Kasumi-1 (cell line): ENCODE measurements around the gene OTOGL.
"Not testable (repeated sequence)": the region's sequence is repeated elsewhere in the genome, so short reads cannot be mapped to it uniquely, and the experiment has no call there.

Experiments used
- DNase-seq, 2 experiments: peaks; one replicate each; lab custom pipeline; 2025; lab: John Stamatoyannopoulos, UW

Gene OTOGL

DNA sequence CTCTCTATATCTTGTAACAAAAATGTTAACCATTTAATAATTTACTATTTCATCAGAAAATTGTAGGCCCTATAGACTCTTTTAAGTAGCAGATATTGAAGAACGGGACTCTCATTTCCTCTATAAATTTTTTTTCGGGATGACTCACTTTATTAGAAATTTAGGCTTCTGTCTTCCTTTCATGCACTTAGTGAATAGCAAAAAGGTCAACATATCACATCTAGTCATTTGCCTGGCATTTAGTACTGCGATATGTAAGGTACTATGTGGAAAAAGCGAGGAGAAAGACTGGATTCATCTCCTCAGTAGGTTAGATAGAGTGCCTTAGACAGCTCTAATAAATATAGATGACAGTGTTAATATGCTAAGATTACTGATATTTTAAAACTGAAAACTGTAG is 178.4 kb downstream of the OTOGL start:
- DNase-seq, result no peak

DNA sequence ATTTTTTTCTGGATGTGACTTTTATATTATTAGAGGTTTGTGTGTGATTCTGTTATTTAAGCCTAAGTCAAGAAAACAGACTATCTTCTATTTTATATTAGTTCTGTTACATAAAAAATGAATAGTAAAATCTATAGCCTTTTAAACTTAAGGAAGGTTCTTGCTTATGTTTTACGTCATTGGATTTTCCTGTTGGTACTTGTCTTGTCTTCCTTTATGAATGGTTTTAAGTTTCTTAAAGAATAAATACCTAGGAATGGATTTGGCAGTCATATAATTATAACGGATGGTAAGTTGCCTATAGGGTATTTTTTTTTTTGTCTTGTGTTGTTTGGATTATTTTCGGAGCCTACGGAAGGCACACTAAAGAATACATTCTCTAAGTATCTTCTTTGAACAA is 182.9 kb downstream of the OTOGL start:
- DNase-seq, result no peak

DNA sequence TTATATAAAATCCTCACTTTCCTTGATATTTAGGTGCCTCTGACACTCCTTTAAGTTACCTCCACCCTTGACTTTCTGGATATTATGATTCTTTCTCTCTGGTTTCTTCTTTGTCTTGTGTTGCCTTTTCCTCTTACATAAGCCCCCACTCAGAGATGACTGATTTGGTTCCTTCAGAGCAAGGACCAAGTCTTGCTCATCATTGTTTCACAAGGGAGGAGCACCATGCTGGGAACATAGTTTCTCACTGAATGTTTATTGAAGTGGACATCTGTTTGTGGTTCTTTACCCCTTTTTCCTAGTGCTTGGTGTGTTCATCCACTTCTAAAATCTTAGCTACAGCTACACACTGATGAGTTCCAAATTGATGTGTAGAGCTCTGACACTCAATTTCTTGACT is 183.4 kb downstream of the OTOGL start:
- DNase-seq, result no peak

DNA sequence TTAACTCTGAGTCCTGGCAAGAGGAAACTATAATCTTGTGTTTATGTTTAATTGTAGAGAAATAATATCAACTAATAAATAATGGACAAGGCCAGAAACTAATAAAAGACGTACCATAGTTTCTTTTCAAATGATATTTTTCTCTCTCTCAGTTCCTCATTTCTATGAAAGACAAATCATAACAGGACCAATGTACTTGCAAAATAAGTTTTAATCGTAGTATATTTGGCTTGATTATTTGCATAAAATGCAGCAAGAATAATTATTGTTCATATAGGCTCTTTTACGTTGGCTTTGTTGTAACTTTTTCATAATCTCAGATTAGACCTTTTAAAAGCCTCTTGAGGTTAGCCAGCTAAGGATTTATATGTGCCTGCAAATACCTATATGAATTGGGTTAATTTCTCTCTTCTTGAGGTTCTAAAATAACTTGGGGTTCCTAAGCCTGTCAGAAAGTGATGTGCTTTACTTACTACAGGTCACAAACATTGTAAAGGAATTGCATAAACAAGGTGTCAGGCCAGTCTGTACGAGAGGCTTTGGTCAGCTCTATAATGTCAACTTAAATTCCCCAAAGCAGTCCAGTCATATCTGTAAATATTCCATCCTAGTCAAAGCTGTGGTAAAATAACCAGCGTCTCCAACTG is 191.9 kb downstream of the OTOGL start:
- no peak for DNase-seq

DNA sequence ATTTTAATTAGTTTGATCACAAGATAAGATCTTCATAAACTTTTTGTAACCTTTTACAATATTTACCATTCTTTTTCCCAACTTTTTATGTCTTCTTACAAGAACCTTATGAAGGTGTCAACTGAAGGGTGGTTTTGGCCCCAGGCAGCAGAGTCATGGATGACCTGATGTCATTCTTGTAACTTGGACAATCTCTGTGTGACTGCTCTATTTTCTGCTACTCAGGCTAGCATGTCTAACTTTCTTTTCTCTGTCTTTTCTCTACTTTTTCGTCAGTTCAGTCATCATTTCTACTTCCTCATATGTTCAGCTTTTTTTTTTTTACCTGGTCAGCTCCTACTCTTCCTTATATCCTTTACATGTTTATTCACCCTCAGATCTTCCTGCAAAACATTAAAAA is 194.0 kb downstream of the OTOGL start:
- DNase-seq, result no peak

DNA sequence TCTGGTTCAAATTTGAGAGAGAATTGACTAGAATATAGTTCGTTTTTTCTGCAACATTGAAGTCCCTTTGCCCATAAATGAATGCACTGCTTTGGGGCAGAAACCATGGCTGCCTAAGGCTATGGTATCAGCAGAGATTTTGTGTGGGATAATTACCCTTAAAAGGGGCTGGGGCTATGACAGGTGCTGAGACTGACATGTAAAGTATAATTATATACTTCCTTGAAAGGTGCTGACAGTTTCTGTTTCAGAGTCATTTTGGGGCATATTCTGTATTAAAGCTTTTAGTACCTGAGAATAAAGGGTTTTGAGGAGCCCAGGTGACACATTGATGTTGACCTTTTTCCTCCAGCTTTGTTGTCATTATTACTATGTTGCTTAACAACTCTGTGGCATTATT is 194.4 kb downstream of the OTOGL start:
- no peak for DNase-seq

DNA sequence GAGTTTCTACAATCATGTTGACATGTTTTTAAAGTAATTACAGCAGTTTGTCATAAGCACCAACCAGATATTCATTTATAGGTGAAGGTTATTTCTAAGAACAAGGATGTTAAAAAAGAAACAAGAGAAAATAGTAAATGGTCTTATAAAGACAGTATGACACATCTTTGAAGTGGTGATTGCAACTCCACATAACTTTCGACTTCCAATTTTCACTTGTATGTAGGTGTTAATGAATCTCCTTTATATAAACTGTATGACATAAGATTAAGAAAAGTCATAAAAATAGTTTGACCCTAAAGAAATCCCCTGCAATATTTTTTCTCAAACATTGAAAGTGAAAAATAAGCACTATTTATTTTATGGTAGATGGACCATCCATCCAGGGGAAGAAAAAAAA is 199.9 kb downstream of the OTOGL start:
- no peak for DNase-seq

DNA sequence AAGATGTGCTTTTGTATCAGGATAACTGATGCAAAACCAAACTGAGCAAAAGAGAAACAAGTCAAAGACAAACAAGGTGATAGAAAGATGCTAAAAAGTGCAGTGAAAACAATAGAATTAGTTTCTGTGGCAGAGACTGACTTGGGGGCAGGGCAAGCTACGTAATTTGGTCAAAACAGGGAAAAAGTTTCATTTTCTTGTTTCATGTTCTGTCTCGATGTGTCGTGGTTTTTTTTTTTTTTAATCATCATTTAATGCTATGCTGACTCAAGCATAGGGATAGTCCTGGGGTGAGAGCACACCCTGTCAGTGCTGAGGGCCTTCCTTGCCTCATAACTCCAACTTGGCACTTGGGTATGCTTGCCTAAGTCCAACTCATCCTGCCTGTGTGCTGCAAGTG is 200.6 kb downstream of the OTOGL start:
- no peak for DNase-seq

DNA sequence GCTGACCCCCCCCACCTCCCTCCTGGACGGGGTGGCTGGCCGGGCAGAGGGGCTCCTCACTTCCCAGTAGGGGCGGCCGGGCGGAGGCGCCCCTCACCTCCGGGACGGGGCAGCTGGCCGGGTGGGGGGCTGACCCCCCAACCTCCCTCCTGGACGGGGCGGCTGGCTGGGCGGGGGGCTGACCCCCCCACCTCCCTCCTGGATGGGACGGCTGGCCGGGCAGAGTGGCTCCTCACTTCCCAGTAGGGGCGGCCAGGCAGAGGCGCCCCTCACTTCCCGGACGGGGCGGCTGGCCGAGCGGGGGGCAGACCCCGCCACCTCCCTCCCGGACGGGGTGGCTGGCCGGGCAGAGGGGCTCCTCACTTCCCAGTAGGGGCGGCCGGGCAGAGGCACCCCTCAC is 208.1 kb downstream of the OTOGL start:
- DNase-seq, result not testable (repeated sequence)

DNA sequence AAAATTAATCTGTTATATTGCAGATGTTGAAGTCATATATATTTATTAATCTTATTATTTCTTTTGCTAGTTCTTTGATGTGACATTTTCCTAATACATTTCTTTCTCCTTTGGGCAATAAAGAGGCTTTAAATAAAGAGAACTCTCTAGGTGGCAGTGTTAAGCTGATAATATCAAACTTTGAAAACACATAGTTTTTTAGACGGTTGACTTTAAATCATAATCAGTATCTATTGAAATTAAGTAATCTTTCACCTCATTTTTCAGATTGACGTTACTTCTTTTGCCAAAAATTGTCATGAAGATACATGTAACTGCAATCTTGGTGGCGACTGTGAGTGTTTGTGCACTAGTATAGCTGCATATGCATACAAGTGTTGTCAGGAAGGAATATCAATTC is 213.9 kb downstream of the OTOGL start:
- no peak for DNase-seq

DNA sequence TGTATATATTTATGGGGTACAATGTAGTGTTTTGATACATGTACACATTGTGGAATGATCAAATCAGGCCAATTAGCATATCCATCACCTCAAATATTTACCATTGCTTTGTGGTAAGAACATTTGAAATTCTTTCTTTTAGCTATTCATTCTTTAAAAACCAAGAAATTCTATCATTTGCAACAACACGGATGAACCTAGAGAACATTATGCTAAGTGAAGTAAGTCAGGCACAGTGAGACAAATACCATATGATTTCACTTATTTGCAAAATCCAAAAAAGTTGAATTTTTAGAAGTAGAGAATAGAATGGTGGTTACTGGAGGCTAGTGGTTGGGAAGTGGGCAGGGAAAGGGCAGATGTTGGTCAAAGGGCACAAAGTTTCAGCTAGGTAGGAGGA is 215.4 kb downstream of the OTOGL start:
- DNase-seq, result no peak

DNA sequence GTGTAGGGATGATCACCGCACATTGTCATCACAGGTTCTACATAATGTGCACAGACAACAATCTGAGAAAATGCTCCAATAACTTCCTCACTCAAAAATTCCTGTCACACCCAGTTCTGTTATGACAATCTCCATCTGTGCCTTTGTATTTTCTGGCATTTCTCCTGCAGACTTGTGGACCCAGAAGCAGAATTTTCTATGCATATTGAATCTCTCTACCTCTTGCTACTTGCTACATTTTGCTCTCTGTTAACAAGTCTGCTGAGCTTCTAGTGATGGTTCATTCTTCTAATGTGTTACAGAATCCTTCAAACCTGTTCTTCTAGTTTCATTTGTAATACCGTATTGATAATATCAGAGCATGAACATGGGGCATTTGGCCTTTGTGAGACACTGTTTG is 216.9 kb downstream of the OTOGL start:
- DNase-seq, result no peak

DNA sequence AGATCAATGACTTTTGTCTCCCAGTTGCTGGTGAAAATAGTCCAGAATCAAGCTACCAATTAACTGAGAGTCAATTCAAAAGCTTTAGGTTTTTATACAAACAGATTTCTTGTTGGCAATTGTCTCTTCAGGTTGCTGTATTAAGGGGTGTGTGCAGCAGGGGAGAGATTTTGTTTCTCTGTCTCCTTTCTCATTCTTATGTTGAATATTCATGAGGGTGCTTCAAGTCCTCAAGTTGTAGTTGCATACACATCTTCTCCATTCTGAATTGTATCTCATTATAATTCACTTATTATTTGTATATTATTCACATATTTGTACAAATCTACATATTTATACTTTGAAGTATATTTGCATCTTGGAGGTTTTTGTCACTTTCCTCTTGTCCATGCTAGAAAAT is 218.0 kb downstream of the OTOGL start:
- DNase-seq, result no peak

DNA sequence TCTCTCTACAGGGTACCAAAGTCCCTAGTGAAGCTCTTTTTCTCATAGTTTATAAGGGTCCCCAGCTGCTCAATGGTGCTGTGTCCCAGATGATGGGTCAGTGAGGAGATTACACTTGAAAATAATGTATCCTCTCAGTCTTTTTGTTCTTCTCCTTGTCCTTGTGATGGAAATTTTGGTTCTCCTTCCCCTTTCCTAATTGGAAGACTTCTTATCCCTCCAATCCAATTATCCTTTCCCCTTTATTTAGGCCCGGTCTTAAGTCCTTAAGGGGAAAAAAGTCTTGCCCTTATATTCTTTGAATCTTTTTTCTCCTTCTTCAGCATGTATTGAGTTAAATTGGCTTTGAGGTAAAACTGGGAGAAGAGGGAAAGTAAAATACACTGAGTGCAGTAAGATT is 218.6 kb downstream of the OTOGL start:
- DNase-seq, result no peak

DNA sequence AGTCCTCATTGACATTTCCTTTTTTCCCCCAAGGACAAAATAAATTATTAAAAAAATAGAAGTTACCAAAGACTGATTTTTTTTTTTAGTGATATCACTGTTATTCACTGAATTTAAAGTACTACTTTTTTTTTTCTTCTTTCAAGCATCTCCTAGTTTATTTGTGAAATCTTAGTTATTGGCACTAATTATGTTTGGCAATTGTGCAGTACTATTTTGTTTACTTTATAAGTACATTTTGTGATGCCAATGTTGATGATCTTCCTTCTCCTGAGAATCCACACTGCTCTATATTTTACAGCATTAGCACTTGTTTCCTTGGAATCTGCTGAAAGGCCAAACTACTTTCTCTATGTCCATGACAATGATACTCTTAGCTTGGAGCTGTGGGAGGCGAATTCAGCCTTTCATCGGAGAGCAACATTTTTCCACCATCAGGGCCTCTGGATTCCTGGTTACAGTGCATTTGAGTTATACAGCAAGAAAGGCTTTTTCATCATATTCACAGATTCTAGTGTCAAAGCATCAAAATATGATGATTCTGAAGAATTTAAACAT is 220.9 kb downstream of the OTOGL start:
- DNase-seq, result no peak

DNA sequence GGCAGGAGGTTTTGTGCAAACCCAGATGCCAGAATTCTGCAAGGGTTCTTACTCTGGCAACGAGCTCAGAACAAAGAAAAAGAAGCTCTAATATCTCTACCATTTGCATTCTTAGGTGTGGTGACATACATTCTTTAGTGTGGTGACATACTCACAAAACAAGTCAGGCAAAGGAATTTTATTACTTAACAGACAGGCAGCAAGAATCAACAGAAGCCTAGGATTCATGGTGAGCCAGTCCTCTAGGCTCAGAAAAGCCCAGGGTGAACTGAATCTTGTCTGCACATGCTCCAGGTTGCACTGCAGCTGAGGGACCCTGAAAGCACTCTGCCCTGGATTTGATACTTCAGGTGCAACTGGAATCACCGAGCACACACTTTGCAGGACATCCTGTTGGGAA is 222.3 kb downstream of the OTOGL start:
- DNase-seq, result no peak

DNA sequence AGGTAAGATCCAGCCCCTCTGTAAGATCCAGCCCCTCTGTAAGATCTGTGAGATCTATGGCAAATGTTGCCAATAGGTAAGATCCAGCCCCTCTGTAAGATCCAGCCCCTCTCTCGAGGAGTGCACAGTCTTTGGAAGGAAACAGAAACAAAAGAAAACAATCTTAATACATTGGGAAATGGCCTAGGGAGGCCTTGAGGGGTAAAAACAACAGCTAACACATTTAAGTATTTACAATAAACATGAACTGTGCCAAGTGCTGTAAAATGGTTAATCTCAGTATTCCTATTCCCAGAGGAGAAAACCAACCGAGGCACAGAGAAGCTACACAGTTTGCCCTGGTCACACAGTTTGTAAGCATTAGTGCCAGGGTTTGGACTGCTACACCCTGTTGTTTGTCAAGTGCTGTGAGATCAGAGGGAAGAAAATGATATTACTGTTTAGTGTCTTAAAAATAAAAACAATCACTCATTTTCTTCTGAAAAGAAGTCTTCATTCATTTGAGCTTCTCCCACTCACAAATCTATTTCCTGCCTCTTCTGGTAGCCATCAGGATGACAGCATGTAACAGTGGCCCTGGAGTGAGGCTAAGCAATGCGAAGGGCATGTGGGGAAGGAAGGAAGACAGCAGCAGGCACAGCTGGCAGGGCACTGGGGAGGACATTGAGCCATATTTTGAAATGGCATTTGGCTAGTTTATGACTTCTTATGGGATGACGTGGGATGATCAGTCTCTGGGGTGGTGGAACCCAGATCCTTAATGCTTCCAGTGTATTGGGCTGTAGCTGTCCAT is 226.0 kb downstream of the OTOGL start:
- DNase-seq, result no peak

DNA sequence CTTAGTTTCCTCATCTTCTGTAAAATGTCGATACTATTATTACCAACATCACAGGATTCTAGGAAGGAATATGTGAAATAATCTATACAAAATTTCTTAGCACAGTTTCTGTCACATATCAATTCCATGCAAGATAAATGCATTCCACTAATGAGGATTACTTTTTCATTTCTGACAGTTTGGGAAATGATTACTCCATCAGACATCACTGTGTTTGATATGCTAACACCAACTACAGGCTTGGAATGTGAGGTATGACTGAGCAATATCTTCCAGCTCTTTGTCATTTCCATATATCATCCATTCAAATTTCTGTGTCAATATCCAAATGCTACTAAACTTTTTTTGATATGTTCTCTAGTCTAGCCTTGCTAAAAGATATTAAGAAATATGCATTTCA is 233.5 kb downstream of the OTOGL start:
- DNase-seq, result no peak

DNA sequence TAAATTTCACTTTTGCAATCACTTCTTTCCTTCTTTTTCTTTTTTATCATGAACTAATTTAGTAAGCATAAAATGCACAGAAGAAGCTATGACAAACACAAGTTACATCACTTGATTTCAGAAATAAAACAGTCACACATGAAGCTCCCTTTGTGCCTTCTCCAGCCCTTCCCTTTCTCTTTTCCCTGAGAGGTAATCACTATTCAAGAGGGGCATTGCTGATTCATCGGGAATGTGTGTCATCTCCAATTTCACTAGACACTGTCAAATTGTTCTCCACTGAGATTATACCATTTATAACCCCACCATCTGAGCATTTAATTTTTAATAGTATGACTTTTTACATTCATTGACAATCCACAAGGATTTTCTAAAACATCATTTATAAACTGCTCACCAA is 253.1 kb downstream of the OTOGL start:
- DNase-seq, result no peak

DNA sequence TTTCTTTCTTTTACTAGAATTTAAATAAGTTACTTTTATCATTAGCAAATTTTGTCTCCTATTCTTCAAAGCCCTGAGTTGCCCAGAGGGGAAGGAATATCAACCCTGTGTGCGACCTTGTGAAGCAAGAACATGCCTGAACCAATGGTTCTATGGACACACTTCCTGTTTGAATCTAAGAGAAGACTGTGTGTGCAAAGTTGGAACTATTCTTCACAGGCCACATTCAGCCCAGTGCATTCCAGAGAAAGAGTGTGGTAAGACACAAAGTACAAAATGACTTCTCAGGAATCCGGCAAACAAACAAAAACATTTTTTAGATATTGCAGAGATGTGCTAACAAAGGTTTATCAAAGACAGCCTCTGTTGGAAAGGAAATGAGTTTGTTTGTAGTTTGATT is 253.9 kb downstream of the OTOGL start:
- no peak for DNase-seq

DNA sequence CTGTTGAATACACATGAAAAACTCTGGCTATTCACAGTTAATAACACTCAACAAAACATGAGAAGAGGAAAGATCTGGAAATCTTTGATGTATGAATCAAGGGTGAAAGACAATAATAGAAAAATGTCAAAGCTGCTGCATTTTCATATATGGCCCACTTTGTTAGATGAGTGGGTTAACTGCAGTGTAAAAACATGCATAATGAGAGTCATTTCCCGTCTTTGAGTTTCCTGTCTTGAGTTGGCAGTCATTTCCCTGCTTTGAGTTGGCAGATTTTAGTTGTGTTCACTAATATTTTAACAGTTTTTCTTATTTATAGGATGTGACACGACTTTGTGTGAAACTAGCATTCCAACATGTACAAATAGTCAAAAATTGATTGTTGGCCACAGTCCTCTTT is 256.8 kb downstream of the OTOGL start:
- no peak for DNase-seq

DNA sequence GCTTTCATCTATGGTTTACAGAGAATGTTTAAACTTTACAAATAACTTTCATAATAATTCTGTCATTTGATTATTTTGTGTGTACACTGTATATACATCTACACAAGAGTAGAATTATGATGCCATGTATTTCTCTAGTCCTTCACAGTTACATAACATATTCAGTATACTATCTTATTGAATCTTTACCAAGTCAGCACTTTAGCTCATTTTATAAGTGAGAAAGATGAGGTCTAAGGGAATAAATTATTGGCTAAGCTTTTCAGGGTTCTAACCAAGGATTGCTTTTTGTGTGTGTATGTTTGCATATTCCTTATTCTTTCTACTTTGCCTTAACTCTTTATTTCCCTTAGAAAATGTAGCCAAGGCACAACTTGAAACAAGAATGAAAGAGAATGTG is 260.4 kb downstream of the OTOGL start:
- no peak for DNase-seq

DNA sequence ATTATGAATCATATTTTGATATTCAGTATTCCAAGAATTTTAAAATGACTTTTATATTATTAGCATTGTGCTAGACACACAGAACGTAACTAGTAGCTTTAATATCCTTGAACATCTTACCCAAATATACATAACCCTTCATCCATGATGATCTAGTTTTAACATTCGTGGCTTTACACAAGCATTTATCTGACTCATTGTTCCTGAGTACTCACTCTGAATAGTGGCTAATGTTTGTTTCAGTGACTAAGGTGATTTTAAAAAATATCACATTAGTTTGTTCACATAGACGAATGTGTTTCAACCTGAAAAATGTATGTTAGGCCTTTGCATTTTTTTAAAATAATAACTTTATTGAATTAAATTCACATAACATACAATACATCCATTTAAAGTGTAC is 264.7 kb downstream of the OTOGL start:
- DNase-seq, result no peak

DNA sequence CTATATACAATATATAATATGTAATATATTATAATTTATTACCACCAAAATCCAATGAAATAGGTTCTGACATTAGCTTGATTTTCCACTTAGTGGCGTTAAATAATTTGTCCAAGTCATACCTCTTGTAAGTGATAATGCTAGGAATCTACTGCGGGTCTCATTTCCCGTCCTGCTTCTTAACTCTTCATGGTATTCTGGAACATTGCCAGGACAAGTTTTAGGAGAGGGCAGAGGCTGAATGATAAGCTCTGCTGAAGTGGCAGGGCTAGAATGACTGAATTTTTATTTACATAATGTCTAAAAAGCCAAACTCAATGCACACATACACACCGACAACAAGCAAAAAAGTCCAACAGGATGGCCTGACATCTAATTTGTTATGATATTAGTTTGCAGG is 274.3 kb downstream of the OTOGL start:
- DNase-seq, result no peak
